Activated CD8-positive, alpha-beta memory T cell treated with anti-CD3 and anti-CD28 coated beads, Interleukin-2, amount 50 U/mL, for 48 hours (primary cell): ENCODE data around the gene ARHGEF9.
"Not testable (repeated sequence)": the region's sequence is repeated elsewhere in the genome, so short reads cannot be mapped to it uniquely, and the experiment has no call there.

Experiments
- DNase-seq: peaks from one replicate; pipeline ENCODE4 v3.0.0-alpha.2; 2020

Gene ARHGEF9

DNA sequence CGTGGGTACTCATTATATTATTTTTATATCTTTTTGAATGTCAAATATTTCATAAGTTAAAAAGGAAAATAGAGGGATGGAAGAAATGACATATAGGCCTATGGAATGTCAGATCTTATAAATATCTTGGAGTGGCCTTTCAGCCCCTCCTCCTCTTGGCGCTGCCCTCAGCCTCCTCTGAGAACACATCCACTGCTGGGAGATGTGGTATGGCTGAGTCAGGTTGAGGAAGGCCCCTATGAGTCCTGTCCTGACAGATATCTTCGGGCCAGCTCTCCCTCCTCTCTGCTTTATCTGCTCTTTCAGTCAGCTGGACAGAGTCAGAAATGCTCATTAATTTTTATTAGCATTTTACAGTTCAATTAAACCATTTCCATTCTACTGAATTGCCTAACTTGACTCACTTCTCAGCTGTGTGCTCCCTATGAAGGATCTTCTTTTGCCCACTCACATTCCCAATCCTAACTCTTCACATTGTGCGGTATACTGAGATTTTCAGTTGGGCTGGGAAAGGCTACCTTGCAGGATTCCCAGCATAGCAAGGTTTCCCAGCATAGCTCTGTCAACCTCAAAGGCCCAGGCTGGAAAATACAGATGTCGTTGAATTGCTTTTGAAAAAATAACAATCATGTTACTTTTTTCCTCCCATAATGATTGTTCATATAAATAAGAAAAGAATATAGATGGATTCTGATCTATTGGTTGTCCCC lies 128.0 kb downstream of the ARHGEF9 start:
- DNase-seq = no peak

DNA sequence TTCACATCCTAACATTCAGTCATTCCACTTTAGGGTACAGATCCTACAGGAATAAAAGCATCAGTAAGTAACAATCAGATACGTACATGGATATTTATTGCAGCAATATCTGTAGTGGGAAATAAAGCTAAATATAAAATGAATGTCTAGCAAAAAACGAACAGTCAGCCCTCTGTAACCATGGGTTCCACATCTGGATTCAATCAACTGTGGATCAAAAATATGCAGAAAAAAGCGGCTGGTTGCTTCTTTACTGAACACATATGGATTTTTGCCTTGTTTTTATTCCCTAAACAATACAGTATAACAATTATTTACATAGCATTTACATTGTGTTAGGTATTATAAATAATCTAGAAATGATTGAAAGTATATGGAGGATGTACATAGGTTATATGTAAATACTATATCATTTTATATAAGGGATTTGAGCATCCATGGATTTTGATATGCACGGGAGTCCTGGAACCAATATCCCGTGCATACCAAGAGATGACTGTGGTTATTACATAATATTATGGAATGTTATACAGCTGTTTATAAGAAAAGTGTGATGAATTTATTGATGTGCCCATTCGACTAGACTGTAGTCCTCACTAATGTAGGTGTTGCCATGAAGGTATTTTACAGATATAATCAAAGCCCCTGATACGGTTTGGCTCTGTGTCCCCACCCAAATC lies 132.8 kb downstream of the ARHGEF9 start:
- no peak for DNase-seq

DNA sequence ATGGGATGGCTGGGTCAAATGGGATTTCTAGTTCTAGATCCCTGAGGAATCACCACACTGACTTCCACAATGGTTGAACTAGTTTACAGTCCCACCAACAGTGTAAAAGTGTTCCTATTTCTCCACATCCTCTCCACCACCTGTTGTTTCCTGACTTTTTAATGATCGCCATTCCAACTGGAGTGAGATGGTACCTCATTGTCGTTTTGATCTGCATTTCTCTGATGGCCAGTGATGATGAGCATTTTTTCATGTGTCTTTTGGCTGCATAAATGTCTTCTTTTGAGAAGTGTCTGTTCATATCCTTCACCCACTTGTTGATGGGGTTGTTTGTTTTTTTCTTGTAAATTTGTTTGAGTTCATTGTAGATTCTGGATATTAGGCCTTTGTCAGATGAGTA lies 139.3 kb downstream of the ARHGEF9 start:
- not testable (repeated sequence) for DNase-seq

DNA sequence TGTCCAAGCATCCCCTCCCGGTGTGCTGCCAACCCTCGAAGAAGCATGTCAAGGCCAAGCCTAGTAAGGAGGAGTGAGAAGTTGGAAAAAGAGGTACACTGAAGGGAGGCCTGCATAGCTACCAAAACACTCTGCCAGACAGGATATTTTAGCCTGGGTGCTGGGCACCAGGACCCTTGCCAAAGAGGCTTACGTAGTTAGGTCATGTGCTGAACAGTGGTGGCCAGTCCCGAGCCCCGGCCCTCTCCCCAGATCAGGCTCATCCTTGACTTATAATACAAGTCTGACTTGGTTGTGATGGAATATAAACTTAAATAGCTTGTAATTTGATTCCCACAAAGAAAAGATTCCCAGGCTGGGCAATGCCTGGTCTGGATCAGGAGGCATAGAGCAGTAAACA lies 149.3 kb downstream of the ARHGEF9 start:
- DNase-seq = no peak

DNA sequence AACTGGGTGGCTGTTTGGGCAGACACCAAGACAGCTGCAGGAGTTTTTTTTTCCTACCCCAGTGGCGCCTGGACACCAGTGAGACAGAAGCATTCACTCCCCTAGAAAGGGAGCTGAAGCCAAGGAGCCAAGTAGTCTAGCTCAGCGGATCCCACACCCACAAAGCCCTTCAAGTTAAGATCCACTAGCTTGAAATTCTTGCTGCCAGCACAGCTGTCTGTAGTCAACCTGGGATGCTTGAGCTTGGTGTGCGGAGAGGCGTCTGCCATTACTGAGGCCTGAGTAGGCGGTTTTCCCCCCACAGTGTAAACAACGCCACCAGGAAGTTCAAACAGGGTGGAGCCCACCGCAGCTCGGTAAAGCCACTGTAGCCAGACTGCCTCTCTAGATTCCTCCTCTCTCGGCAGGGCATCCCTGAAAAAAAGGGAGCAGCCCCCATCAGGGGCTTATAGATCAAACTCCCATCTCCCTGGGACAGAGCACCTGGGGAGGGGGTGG lies 171.4 kb downstream of the ARHGEF9 start:
- DNase-seq = no peak

DNA sequence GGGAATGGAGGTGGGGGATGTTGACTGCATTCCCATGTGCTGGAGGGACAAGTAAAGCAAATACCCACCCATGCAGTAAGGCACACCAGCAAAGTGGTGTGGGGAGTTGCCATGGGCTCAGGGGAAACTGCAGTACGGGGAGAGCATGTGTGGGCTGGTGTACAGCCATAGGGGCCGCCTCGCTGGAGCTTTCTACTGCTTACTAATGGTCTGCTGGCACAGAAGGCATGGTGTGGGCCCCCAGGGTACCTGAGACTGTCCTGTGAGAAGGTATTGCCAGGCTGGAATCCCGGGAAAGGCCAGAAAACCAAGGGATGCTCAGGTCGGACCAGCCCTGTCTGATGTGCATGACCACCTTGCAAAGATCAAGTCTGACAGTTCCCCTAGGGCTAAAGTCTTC lies 199.1 kb downstream of the ARHGEF9 start:
- no peak for DNase-seq
